Esophagus muscularis mucosa (tissue), 4 donors: ENCODE measurements around the gene ADCY7. TPM values are rescaled to one million over a fixed set of nuclear protein-coding genes. Genes with fewer than 3 reads are reported as not detected.

Experiments
- DNase-seq: peaks from one replicate; pipeline ENCODE4 v3.0.0-alpha.2; 2017; ENCODE audit errors: extremely low spot score
- H3K27ac ChIP-seq, 4 donors: fragments of 200-600 bp; sonication (generic); replicated peaks in 1 of 4; 1 replicate in 3 of 4; 2 replicates in 1 of 4; pipeline ENCODE4 v1.5.1; 2016 to 2019; ENCODE audit warnings: mild to moderate bottlenecking in 1 of 4
- H3K27me3 ChIP-seq, 4 donors: fragments of 200-600 bp; sonication (generic); one replicate each; pipeline versions ENCODE4 v1.5.1 to v1.6.0; 2016 to 2019
- H3K36me3 ChIP-seq, 4 donors: fragments of 200-600 bp; sonication (generic); one replicate each; pipeline ENCODE4 v1.5.1; 2016 to 2019
- H3K4me1 ChIP-seq, 4 donors: fragments of 200-600 bp; sonication (generic); one replicate each; pipeline ENCODE4 v1.5.1; 2016 to 2019
- H3K4me3 ChIP-seq, 4 donors: fragments of 200-600 bp; sonication (generic); 1 replicate in 2 of 4; 2 replicates in 2 of 4; pipeline ENCODE4 v1.5.1; 2016 to 2019; ENCODE audit warnings: mild to moderate bottlenecking in 4 of 4, moderate library complexity in 1 of 4
- H3K9me3 ChIP-seq, 4 donors: fragments of 200-600 bp; sonication (generic); 1 replicate in 3 of 4; 2 replicates in 1 of 4; pipeline ENCODE4 v1.5.1; 2016 to 2019
- CTCF ChIP-seq, 3 experiments: fragments of 200-600 bp in 2 of 3; fragments of 450-650 bp in 1 of 3; sonication (generic) in 2 of 3; IDR thresholded peaks; one replicate each; pipeline ENCODE4 v1.5.1; 2017 to 2019; ENCODE audit warnings: antibody characterized with exemption in 3 of 3, mild to moderate bottlenecking in 2 of 3, moderate library complexity in 1 of 3
- EP300 ChIP-seq: sonication (generic); formaldehyde crosslinking; IDR thresholded peaks from one replicate; pipeline ENCODE4 v1.6.1; 2017; ENCODE audit warnings: antibody characterized with exemption
- POLR2A ChIP-seq: fragments of 450-650 bp; IDR thresholded peaks from one replicate; pipeline ENCODE4 v1.6.1; 2017; ENCODE audit warnings: antibody characterized with exemption, moderate library complexity, mild to moderate bottlenecking, low read depth
- POLR2AphosphoS5 ChIP-seq, 2 donors: sonication (generic); formaldehyde crosslinking; IDR thresholded peaks; one replicate each; pipeline ENCODE4 v1.6.1; 2017; ENCODE audit warnings: antibody characterized with exemption in 2 of 2
- WGBS: methylation state at CpG from one replicate; pipeline ENCODE4 v1.1.5; 2018; 5-methylcytosine and 5-hydroxymethylcytosine counted together
- intact Hi-C: fragments of 100-400 bp; cut with DNase I; formaldehyde crosslinking; loops from one replicate; pipeline ENCODE4 v1.15.1; 2023
- total RNA-seq, 4 donors: library from RNA; depleted of rRNA; stranded (reverse); fragments of >200 nt; gene quantifications; one replicate each; pipeline versions ENCODE4 v1.1.0 to v1.2.1, GENCODE V29; 2016

ADCY7 gene
- total RNA-seq, 4 donors from 2014 or later: 12.3 to 17.4 (median 15.6) TPM

GRCh38 chr16:50326264-50326663, 59.9 kb downstream of the ADCY7 start:
- Histone ChIP-seq H3K4me3 (no peak overlapping the region), H3K36me3 (peaks cover 5 to 83% (median 51%) of the 10 kb centered on the region in 4 donors), H3K4me1 (peaks cover 0 to 43% (median 40%) of the 10 kb centered on the region in 4 donors), H3K27me3 (no peaks in the 10 kb centered on the region), H3K9me3 (no peaks in the 10 kb centered on the region), H3K27ac (no peak overlapping the region)
- intact Hi-C loops: no loop called here
- DNase-seq: no peak
- TF ChIP-seq POLR2A (no peak), CTCF (IDR thresholded peaks at IDR 0.05) (no peak), EP300 (no peak), POLR2AphosphoS5 (IDR thresholded peaks at IDR 0.05) (no peak)
- WGBS: 85% methylated on average over 5 of the region's 5 CpGs

- no peak overlapping the region for H3K4me3 ChIP-seq
- intact Hi-C loops: no loop called here
- peak overlapping the region; percentile 2 to 30 (median 20) for H3K27ac ChIP-seq
- H3K36me3 ChIP-seq: peaks cover 5 to 79% (median 46%) of the 10 kb centered on the region in 4 donors
- H3K9me3 ChIP-seq: no peaks in the 10 kb centered on the region
- no peak for DNase-seq
- no peaks in the 10 kb centered on the region for H3K27me3 ChIP-seq
- peaks cover 0 to 48% (median 46%) of the 10 kb centered on the region in 4 donors for H3K4me1 ChIP-seq
- peak; percentile 52 to 61 (median 52) for TF ChIP-seq CTCF (IDR thresholded peaks at IDR 0.05)
- TF ChIP-seq POLR2A: no peak
- peak in 1 of 2 donors; percentile 27 for TF ChIP-seq POLR2AphosphoS5 (IDR thresholded peaks at IDR 0.05)
- no peak for TF ChIP-seq EP300
- 61% methylated on average over 7 of the region's 7 CpGs for WGBS
Observed at GRCh38 chr16:50326835-50327465, 60.6 kb downstream of the ADCY7 start.

GRCh38 chr16:50329446-50330189, 63.3 kb downstream of the ADCY7 start:
- peaks cover 0 to 58% (median 51%) of the 10 kb centered on the region in 4 donors for H3K4me1 ChIP-seq
- 63% methylated on average over 11 of the region's 11 CpGs for WGBS
- H3K36me3 ChIP-seq: peaks cover 8 to 80% (median 37%) of the 10 kb centered on the region in 4 donors
- H3K27ac ChIP-seq: peak overlapping the region; percentile 60 to 78 (median 69)
- intact Hi-C loops: loop anchor here (10.0 kb wide), 1 partner anchor 175 kb away; the partner anchor contains the start of gene TENT4B
- H3K9me3 ChIP-seq: no peaks in the 10 kb centered on the region
- peak overlapping the region in 1 of 4 donors; percentile 10 for H3K4me3 ChIP-seq
- no peak for TF ChIP-seq CTCF (IDR thresholded peaks at IDR 0.05)
- no peak for TF ChIP-seq POLR2AphosphoS5 (IDR thresholded peaks at IDR 0.05)
- TF ChIP-seq EP300: no peak
- no peak for TF ChIP-seq POLR2A
- no peak for DNase-seq
- no peaks in the 10 kb centered on the region for H3K27me3 ChIP-seq

- WGBS: 94% methylated on average over 5 of the region's 5 CpGs
- peaks cover 0 to 70% (median 56%) of the 10 kb centered on the region in 4 donors for H3K4me1 ChIP-seq
- TF ChIP-seq POLR2AphosphoS5 (IDR thresholded peaks at IDR 0.05) (no peak), EP300 (no peak), POLR2A (no peak), CTCF (IDR thresholded peaks at IDR 0.05) (no peak)
Observed at GRCh38 chr16:50331570-50331969, 65.2 kb downstream of the ADCY7 start.

More at GRCh38 chr16:50331570-50331969, 65.2 kb downstream of the ADCY7 start:
- intact Hi-C loops: loop anchor here (10.0 kb wide), 1 partner anchor 177 kb away; the partner anchor contains the start of gene TENT4B
- Histone ChIP-seq H3K27me3 (no peaks in the 10 kb centered on the region), H3K27ac (peak overlapping the region; percentile 65 to 78 (median 70)), H3K36me3 (peaks cover 3 to 63% (median 21%) of the 10 kb centered on the region in 4 donors), H3K9me3 (no peaks in the 10 kb centered on the region), H3K4me3 (no peak overlapping the region)
- no peak for DNase-seq
